ENCODE results near the gene NFIA. TPM values are rescaled to one million over a fixed set of nuclear protein-coding genes. Genes with fewer than 3 reads are reported as not detected.

Gene NFIA
- polyA plus RNA-seq, 1 donor (not counting 4 experiments of a cell fraction or from before 2014, with no cell fraction given): 14.7 TPM

DNA sequence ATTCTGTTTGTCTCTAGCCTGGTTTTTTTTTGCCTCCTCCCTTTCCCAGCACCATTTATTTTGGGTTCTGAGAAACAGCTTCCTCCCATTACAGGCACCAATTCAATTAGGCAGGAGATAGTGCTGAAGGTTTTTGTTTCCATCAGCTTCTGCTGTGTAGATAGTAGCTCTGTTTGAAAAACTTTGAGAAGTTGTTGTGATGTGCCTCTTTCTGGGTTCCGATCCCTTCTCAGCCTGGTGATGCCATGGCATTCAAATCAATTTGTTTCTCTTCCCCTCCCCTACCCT lies 109.0 kb downstream of the NFIA start:
- no peak overlapping the region for H2AFZ ChIP-seq (ENCODE audit: control insufficient read depth, low read length)
- FAIRE-seq: no peak
- no peaks in the 10 kb centered on the region for H3K9me1 ChIP-seq (ENCODE audit: control insufficient read depth, extremely low read depth, insufficient read depth, low read length)
- H3K9ac ChIP-seq (ENCODE audit: control insufficient read depth, extremely low read depth, insufficient read depth, low read length): no peak overlapping the region
- DNase-seq (ENCODE audit: low read depth, low spot score): no peak
- TF ChIP-seq CTCF (optimal IDR thresholded peaks at IDR 0.05 in 1 of 3, IDR thresholded peaks at IDR 0.05 in 1 of 3, conservative IDR thresholded peaks at IDR 0.05 in 1 of 3; ENCODE audit: extremely low read depth in 1 of 3, insufficient read depth in 2 of 3, low read length in 3 of 3) (no peak), EZH2 (IDR thresholded peaks at IDR 0.05; ENCODE audit: low read length) (no peak)
- H3K9me3 ChIP-seq (ENCODE audit: control insufficient read depth, low read depth, low read length): no peaks in the 10 kb centered on the region
- H3K27ac ChIP-seq (ENCODE audit: control insufficient read depth, insufficient read depth, low read length): no peak overlapping the region
- peaks cover 3% of the 10 kb centered on the region for H3K79me2 ChIP-seq (ENCODE audit: control insufficient read depth, insufficient read depth, low read length)
- no peaks in the 10 kb centered on the region for H3K27me3 ChIP-seq (ENCODE audit: control insufficient read depth, extremely low read depth, insufficient read depth, low read length)
- no peak overlapping the region for H3K4me3 ChIP-seq (ENCODE audit: control insufficient read depth in 2 of 3, extremely low read depth in 1 of 3, insufficient read depth in 2 of 3, low read depth in 1 of 3, low read length in 3 of 3)
- dilution Hi-C loops (cut with MboI; ENCODE audit: extremely low pct_ligation_motif_present, low sequenced_read_pairs): no loop called here
- H4K20me1 ChIP-seq (ENCODE audit: control insufficient read depth, extremely low read depth, insufficient read depth, low read length): no peaks in the 10 kb centered on the region
- H3K4me1 ChIP-seq (ENCODE audit: control insufficient read depth, extremely low read depth, insufficient read depth, low read length): no peaks in the 10 kb centered on the region
- H3K4me2 ChIP-seq (ENCODE audit: control insufficient read depth, extremely low read depth, insufficient read depth, low read depth, low read length): no peak overlapping the region
- no peaks in the 10 kb centered on the region for H3K36me3 ChIP-seq (ENCODE audit: control insufficient read depth in 2 of 2, extremely low read depth in 1 of 2, insufficient read depth in 2 of 2, low read length in 2 of 2)

- Histone ChIP-seq H4K20me1 (ENCODE audit: control insufficient read depth, extremely low read depth, insufficient read depth, low read length) (no peaks in the 10 kb centered on the region), H3K36me3 (ENCODE audit: control insufficient read depth in 2 of 2, extremely low read depth in 1 of 2, insufficient read depth in 2 of 2, low read length in 2 of 2) (no peaks in the 10 kb centered on the region), H3K4me3 (ENCODE audit: control insufficient read depth in 2 of 3, extremely low read depth in 1 of 3, insufficient read depth in 2 of 3, low read depth in 1 of 3, low read length in 3 of 3) (no peak overlapping the region), H3K79me2 (ENCODE audit: control insufficient read depth, insufficient read depth, low read length) (peaks cover 3% of the 10 kb centered on the region), H2AFZ (ENCODE audit: control insufficient read depth, low read length) (no peak overlapping the region), H3K27me3 (ENCODE audit: control insufficient read depth, extremely low read depth, insufficient read depth, low read length) (no peaks in the 10 kb centered on the region), H3K4me2 (ENCODE audit: control insufficient read depth, extremely low read depth, insufficient read depth, low read depth, low read length) (no peak overlapping the region), H3K9me1 (ENCODE audit: control insufficient read depth, extremely low read depth, insufficient read depth, low read length) (no peaks in the 10 kb centered on the region), H3K27ac (ENCODE audit: control insufficient read depth, insufficient read depth, low read length) (no peak overlapping the region), H3K9me3 (ENCODE audit: control insufficient read depth, low read depth, low read length) (no peaks in the 10 kb centered on the region), H3K9ac (ENCODE audit: control insufficient read depth, extremely low read depth, insufficient read depth, low read length) (no peak overlapping the region), H3K4me1 (ENCODE audit: control insufficient read depth, extremely low read depth, insufficient read depth, low read length) (no peaks in the 10 kb centered on the region)
- DNase-seq (ENCODE audit: low read depth, low spot score) (no peak), FAIRE-seq (no peak)
- TF ChIP-seq CTCF (optimal IDR thresholded peaks at IDR 0.05 in 1 of 3, IDR thresholded peaks at IDR 0.05 in 1 of 3, conservative IDR thresholded peaks at IDR 0.05 in 1 of 3; ENCODE audit: extremely low read depth in 1 of 3, insufficient read depth in 2 of 3, low read length in 3 of 3) (no peak), EZH2 (IDR thresholded peaks at IDR 0.05; ENCODE audit: low read length) (no peak)
- dilution Hi-C loops (cut with MboI; ENCODE audit: extremely low pct_ligation_motif_present, low sequenced_read_pairs): no loop called here
These were observed 110.4 kb downstream of the NFIA start for GRCh38 chr1:61192663-61193330.
